Activated CD4-positive, alpha-beta T cell treated with anti-CD3 and anti-CD28 coated beads, Interleukin-2, amount 50 U/mL, for 1 hour (primary cell): ENCODE data around the gene ZKSCAN2.

ENCODE experiments used
- DNase-seq: peaks from one replicate; pipeline ENCODE4 v3.0.0-alpha.2; 2020

The ZKSCAN2 gene

DNA sequence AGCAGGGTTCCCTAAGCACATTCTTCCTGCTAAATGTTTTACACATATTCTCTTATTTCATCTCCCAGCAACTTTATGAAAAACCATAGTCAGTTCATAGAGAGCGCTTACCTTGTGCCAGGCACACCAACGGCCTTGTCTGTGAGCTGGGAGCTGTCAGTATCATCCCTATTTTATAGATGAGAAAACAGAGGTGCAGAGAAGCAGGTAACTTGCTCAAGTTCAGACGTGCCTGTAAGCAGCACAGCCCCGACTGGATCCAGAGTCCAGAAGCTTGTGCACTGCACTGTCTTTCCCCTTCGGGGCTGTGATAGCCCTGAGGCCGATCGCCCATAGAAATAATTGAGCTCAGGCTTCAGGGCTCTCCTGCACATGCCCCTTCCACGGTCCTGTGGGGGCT lies 34.7 kb downstream of the ZKSCAN2 start:
- no peak for DNase-seq

DNA sequence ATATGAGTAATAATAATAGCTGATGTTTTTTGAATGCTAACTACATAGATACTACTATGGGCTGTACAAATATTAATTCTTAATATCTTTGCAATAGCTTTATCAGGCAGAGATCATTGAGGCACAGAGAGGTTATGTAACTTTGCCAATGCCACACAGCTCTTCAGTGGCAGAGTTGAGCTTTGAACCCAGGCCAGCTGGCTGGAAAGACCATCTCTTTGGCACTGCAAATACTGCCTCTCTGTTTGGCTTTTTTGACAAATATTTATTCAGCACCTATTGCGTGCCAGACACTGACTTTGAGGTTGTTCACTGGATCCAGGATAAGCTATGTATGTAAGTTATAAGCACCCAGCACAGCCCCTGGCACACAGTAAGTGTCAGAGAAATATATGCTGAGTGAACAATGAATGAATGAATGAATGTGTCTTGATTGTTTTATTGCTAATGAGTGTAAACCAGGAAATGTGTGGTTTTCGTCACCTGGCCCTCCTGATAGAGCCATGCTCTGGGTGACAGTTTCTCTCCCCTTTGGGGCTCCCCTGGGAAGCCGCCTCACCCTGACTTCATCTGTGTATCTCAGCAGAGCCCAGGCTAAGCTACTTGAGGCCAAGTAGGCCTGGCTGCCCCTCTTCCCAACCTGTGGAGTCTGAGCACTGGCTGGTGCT lies 38.4 kb downstream of the ZKSCAN2 start:
- no peak for DNase-seq

DNA sequence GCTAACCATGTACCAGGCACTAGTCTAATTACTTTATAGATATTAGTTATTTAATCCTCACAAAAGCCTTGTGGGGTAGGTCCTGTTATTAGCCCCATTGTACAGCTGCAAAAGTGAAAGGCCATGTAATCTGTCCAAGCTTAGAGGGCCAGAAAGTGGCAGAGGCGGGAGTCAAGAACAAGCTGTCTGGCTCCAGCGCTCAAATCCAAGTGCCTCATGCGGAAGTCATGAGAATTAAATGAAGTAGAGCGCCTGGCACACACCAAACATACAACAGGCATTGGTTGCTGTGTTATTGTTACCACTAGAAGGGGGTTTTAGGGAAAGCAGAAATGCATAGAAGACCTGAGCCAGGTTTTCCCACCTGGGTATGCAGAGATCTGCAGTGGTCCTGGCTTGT lies 39.7 kb downstream of the ZKSCAN2 start:
- no peak for DNase-seq

DNA sequence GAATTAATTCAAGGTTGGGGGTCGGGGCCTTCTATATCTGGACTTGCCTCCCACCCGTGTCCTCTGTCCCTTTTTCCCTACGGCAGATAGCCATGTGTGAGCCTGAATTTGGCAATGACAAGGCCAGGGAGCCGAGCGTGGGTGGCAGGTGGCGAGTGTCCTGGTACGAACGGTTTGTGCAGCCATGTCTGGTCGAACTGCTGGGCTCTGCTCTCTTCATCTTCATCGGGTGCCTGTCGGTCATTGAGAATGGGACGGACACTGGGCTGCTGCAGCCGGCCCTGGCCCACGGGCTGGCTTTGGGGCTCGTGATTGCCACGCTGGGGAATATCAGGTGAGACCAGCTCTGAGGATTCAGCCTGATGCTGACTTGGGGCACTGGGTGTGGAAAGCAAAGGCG lies 40.5 kb downstream of the ZKSCAN2 start:
- DNase-seq = no peak

DNA sequence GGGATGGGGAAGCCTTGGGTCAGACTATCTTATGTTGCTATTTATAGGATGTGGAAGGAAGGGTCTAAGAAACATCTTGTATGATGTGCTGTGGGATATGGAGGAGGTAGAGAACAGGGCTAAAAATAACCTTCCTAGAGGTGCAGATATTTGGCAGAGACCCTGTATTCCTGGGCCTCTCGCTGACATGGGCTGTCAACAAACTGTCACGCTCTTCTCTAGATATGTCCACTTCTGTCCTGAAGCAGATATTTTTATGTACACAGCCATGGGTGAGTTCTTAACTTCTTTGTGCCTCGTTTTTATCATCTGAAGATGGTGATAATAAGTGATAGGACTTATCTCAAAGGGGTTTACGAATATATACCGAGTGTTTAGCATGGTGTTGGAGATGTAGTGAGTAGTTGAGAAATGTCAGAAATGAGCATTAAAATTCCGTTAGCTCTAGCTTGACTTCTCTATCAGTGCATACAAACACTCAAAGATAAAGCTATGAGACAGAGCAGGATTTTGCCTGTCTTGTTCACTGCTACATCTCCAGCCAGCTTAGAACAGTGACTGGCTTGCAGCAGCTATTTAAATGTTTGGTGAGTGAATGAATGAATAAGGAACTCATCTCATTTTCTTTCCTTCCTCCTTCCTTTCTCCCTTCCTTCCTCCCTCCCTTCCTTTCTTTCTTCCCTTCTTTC lies 43.8 kb downstream of the ZKSCAN2 start:
- DNase-seq = no peak

DNA sequence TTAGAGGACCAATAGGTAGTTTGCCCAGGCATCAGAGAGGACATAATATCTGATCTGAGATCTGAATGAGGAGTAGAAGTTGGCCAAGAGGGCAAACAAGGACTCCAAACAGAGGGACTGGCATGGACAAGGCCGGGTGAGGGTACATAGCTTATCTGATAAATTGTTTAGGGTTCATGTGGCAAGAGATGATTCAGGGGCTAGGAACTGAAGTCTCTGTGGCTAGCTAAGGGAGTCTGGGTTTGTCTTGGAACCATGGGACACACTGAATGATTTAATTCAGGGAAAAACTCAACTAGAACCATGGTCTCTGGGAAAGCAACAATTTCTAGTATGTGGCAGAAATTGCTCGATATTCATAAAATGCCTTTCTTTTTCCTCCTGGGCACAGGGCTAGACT lies 45.0 kb downstream of the ZKSCAN2 start:
- no peak for DNase-seq

DNA sequence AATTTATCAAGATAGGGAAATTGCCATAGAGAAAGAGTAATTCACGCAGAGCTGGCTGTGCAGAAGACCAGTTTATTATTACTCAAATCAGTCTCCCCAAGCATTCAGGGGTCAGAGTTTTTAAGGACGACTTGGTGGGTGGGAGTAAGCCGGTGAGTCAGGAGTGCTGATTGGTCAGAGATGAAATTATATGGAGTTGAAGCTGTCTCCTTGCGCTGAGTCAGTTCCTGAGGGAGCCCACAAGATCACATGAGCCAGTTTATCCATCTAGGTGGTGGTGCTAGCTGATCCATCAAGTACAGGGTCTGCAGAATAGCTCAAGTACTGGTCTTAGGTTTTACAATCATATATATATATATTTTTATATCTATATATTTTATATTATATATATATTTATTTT lies 46.9 kb downstream of the ZKSCAN2 start:
- no peak for DNase-seq

DNA sequence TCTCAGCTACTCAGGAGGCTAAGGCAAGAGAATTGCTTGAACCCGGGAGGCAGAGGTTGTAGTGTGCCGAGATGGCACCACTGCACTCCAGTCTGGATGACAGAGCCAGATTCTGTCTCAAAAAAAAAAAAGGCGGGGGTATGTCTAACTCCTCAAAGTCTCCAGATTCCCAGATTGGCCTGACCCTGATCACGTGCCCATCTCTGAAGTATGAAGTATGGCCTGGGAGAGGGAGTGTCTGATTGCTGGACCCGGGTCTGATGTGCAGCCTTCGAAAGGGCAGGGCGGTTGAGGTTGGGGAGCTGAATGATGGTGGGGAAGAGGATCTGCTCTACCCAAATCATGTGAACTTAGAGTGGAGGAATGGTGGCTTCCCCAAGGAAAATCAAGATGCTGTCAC lies 58.2 kb downstream of the ZKSCAN2 start:
- DNase-seq = no peak

DNA sequence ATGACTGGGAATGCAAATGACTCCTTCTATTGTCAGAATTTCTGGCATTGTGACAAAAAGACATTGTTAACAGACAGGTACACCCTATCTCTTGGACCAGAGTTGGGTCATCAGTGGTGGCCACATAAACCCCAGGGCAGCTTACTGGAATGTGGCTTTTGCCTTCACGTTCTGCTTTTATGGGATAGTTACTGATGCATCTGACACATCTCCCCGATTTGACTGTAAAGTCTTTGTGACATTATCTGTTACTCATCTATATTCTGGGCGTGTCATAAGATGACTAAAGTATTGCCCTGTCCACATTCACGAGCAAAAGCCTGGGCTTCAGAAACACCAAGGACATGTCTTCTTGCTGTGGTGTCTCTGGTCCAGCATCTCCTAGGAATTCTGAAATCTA lies 59.6 kb downstream of the ZKSCAN2 start:
- no peak for DNase-seq

DNA sequence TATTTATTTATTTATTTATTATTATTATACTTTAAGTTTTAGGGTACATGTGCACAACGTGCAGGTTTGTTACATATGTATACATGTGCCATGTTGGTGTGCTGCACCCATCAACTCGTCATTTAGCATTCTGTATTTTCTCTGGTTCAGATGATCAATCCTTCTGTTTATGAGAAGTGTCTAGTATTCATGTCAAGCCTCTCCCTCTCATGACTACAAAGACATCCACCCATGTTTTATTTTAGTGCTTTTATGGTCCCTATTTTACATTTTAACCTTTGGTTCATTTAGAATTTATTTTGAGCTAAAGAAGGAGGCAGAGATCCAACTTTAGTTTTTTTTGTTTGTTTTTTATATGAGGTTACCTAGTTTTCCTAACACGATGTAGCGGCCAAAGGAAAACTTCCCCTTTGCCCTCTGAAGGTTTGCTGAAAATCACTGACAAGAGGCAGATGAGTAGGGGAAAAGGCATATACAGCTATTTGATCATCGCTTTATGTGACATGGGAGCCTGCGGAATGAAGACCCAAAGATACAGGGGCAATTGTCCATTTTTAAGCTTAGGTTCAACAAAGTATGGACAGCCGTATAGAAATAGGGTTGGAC lies 63.3 kb downstream of the ZKSCAN2 start:
- no peak for DNase-seq

DNA sequence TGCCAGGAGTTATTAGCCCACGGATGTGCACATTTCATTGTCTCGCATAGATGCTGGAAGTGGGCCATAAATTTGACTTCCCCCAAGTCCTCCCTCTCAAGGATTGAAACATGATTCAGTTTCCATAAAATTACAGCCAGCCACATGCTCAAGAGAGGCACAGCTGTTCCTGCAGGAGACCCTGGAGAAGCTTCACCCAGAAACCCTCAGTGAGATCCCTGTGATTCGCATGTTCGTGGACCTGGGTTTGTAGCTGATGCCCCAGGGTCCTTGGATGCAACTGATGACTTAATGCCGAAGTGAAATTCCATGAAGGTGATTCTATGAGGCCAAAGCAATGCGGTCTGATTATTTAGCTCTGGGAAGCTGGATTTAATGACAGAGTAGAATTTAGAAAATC lies 65.5 kb downstream of the ZKSCAN2 start:
- DNase-seq = no peak

DNA sequence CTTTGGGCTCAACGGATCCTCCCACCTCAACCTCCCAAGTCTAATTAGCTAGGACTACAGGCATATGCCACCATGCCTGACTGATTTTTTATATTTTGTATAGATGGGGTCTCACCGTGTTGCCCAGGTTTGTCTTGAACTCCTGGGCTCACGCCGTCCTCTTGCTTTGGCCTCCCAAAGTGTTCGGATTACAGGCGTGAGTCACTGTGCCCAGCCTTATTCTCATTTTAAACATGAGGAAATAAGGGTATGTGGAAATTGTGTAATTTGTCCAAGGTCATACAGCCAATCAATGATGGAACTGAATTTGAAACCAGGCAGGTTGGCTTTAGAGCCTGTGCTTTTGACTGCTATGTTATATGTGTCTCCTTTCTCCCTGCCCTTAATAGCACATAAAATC lies 68.3 kb downstream of the ZKSCAN2 start:
- no peak for DNase-seq

DNA sequence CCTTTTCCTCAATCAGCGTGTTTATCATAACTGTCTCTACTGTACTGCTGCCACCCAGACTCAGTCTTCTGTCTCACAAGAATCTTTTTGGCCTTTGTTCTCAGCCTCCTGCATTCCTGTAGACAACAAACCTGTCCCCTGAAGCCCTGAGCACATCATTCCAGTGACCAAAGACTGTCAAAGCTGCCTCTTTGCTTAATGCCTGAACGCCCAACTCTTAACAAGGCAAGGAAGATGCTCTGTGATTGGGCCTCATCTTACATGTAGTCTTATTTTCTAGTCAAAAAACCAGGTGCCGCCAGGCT lies 70.2 kb downstream of the ZKSCAN2 start:
- no peak for DNase-seq
